Stimulated activated naive B cell treated with anti-CD40 and anti-IgM and Interleukin-4, amounts not matched to agents 10 μg/mL and 1 μg/mL and 100 μg/mL, for 72 hours (primary cell): ENCODE results near the gene TUBB.
A peak's percentile ranks its signal among the peaks of the same experiment; 100 is the strongest.

Experiments
- ATAC-seq, 2 donors: fragments of 150-1000 bp; cut with Tn5 transposase; replicated peaks; 2 replicates each; pipeline ENCODE4 v1.10.0; 2021; ENCODE audit warnings: moderate library complexity in 1 of 2
- DNase-seq: peaks from one replicate; pipeline ENCODE4 v3.0.0; 2021
- H3K27ac Mint-ChIP-seq: one replicate; pipeline ENCODE4 v1.8.0; 2022; ENCODE audit warnings: mild to moderate bottlenecking, mixed read lengths
- H3K27me3 Mint-ChIP-seq, 2 donors: one replicate each; pipeline ENCODE4 v1.8.0; 2022; ENCODE audit warnings: mixed read lengths in 2 of 2
- H3K36me3 Mint-ChIP-seq, 2 donors: one replicate each; pipeline ENCODE4 v1.8.0; 2022; ENCODE audit warnings: mixed read lengths in 2 of 2, mild to moderate bottlenecking in 1 of 2
- H3K4me1 Mint-ChIP-seq, 2 donors: one replicate each; pipeline ENCODE4 v1.8.0; 2022; ENCODE audit warnings: mixed read lengths in 2 of 2, mild to moderate bottlenecking in 1 of 2
- H3K4me3 Mint-ChIP-seq, 2 donors: one replicate each; pipeline ENCODE4 v1.8.0; 2022; ENCODE audit warnings: mild to moderate bottlenecking in 2 of 2, mixed read lengths in 2 of 2, moderate library complexity in 1 of 2
- H3K9me3 Mint-ChIP-seq, 2 donors: one replicate each; pipeline ENCODE4 v1.8.0; 2022; ENCODE audit warnings: mixed read lengths in 2 of 2, mild to moderate bottlenecking in 1 of 2

TUBB gene

GRCh38 chr6:30719791-30720737, at the start of gene TUBB:
Gene TUBB (plus strand): TSS chr6:30720352. CDS start chr6:30720507, 155 bp downstream.
- peak within 1 kb of the TSS; percentile 86 to 95 for H3K4me3 Mint-ChIP-seq
- H3K27me3 Mint-ChIP-seq = no peaks in the 10 kb centered on the region
- ATAC-seq (peak; percentile 66 to 68), DNase-seq (peak; percentile 90)
- H3K4me1 Mint-ChIP-seq = peaks cover 38 to 67% of the 10 kb centered on the region in 2 donors
- H3K9me3 Mint-ChIP-seq = peaks cover 0 to 2% of the 10 kb centered on the region in 2 donors
- H3K27ac Mint-ChIP-seq = peak within 1 kb of the TSS; percentile 93
- peaks cover 49 to 73% of the 10 kb centered on the region in 2 donors for H3K36me3 Mint-ChIP-seq

DNA sequence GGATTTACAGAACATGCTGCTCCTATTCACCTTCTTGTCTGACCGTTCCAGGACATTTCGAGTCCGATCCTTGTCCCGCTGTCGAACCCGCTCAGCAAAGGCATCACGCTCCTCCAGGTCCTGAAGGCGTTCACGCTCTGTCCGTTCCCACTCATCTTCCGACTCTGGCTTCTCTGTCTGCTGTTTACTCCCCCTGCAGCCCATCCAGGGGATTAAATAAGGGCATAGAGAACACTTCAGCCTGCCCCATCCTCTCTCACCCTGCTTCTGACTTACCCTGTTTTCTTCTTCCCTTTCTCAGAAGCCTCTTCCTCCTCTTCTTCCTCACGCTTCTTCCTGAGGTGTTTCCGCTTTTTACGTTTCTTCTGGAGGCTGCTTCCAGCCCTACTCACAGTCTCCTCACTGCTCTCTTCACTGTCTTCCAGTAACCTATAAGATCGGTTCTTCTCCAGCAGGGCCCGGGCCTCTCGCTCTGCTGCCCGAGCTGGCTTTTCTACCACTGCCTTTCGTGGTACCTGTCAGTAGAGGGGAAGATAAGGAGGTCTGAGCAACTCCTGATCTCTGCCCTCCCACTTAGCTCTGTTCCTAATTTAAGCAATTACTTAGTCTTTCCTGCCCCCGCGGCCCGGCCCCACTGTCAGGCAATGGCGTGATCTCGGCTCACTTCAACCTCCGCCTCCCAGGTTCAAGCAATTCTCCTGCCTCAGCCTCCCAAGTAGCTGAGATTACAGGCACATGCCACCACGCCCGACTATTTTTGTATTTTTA, 49.2 kb upstream of the TUBB start:
- Mint-ChIP-seq H3K27me3 (no peaks in the 10 kb centered on the region), H3K9me3 (no peaks in the 10 kb centered on the region), H3K27ac (peak overlapping the region; percentile 1), H3K4me3 (peak overlapping the region; percentile 86 to 91), H3K36me3 (peaks cover 17 to 26% of the 10 kb centered on the region in 2 donors), H3K4me1 (peaks cover 21 to 30% of the 10 kb centered on the region in 2 donors)
- no peak for ATAC-seq
- no peak for DNase-seq

GRCh38 chr6:30672445-30673253, 47.5 kb upstream of the TUBB start, which contains the start of gene DHX16:
Gene DHX16 (minus strand): TSS chr6:30673006. CDS start chr6:30672841, 165 bp downstream.
- H3K27me3 Mint-ChIP-seq = no peaks in the 10 kb centered on the region
- peak within 1 kb of the TSS; percentile 86 to 91 for H3K4me3 Mint-ChIP-seq
- no peaks in the 10 kb centered on the region for H3K9me3 Mint-ChIP-seq
- H3K36me3 Mint-ChIP-seq = peaks cover 23 to 31% of the 10 kb centered on the region in 2 donors
- H3K27ac Mint-ChIP-seq = peak within 1 kb of the TSS; percentile 52
- peaks cover 25 to 36% of the 10 kb centered on the region in 2 donors for H3K4me1 Mint-ChIP-seq
- peak; percentile 86 for ATAC-seq
- DNase-seq = peak; percentile 90

GRCh38 chr6:30676660-30677285, 43.4 kb upstream of the TUBB start:
- Mint-ChIP-seq H3K27me3 (no peaks in the 10 kb centered on the region), H3K4me1 (peaks cover 31 to 58% of the 10 kb centered on the region in 2 donors), H3K9me3 (no peaks in the 10 kb centered on the region), H3K27ac (peak overlapping the region; percentile 43), H3K4me3 (no peak overlapping the region), H3K36me3 (peaks cover 32 to 40% of the 10 kb centered on the region in 2 donors)
- ATAC-seq = no peak
- DNase-seq = no peak

- peak; percentile 79 for DNase-seq
- peak overlapping the region; percentile 88 for H3K27ac Mint-ChIP-seq
- peaks cover 54 to 64% of the 10 kb centered on the region in 2 donors for H3K36me3 Mint-ChIP-seq
- H3K4me1 Mint-ChIP-seq = peaks cover 35 to 58% of the 10 kb centered on the region in 2 donors
- peak; percentile 50 to 58 for ATAC-seq
- peak overlapping the region; percentile 89 to 99 for H3K4me3 Mint-ChIP-seq
- H3K9me3 Mint-ChIP-seq = no peaks in the 10 kb centered on the region
- no peaks in the 10 kb centered on the region for H3K27me3 Mint-ChIP-seq
These were observed 41.0 kb upstream of the TUBB start for GRCh38 chr6:30678964-30679726.

DNA sequence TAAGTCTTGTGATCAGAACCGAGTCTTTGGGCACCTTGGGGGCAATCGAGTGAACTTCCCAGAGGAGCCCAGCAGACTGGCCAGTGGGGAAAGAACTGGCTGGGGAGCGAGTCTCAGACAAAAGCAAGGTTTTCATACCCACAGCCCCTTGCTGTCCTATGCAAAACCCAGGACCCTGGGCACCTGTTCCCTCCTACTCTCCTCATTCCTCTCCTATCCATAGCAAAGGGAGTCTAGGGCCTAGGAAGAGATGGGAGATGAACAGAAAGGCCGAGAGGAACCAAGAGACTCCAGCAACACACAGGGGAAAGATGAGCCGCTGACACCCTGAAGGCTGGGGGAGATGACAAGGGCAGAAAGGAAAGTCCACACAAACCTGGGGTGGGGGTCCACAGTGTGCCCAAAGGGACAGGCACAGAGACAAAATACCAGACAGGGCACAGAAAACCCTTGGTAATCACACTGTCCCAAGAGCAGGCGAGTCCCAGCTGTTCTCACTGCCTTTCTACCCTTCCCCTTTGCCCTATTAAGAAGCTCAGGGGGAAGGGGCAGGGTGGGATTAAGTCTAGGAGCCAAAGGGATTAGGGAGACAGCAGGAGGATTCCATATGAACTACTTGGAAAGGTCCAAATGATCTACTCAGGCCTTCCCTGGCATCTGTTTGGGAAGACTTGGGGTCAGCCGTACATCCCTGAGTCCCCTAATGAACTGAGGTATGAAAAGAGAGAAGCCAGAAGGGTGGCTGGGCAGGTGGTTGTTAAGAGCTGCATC, 40.2 kb upstream of the TUBB start:
- ATAC-seq (no peak), DNase-seq (no peak)
- Mint-ChIP-seq H3K27ac (peak overlapping the region; percentile 47), H3K4me3 (peak overlapping the region; percentile 89 to 99), H3K27me3 (no peaks in the 10 kb centered on the region), H3K9me3 (no peaks in the 10 kb centered on the region), H3K36me3 (peaks cover 59 to 71% of the 10 kb centered on the region in 2 donors), H3K4me1 (peaks cover 37 to 60% of the 10 kb centered on the region in 2 donors)

- DNase-seq = no peak
- H3K4me3 Mint-ChIP-seq = peak overlapping the region; percentile 89 to 99
- peaks cover 64 to 77% of the 10 kb centered on the region in 2 donors for H3K36me3 Mint-ChIP-seq
- no peaks in the 10 kb centered on the region for H3K9me3 Mint-ChIP-seq
- H3K27me3 Mint-ChIP-seq = no peaks in the 10 kb centered on the region
- ATAC-seq = peak in 1 of 2 donors; percentile 0
- peak overlapping the region; percentile 92 for H3K27ac Mint-ChIP-seq
- peaks cover 37 to 65% of the 10 kb centered on the region in 2 donors for H3K4me1 Mint-ChIP-seq
These were observed 38.4 kb upstream of the TUBB start for GRCh38 chr6:30681766-30682142.

DNA sequence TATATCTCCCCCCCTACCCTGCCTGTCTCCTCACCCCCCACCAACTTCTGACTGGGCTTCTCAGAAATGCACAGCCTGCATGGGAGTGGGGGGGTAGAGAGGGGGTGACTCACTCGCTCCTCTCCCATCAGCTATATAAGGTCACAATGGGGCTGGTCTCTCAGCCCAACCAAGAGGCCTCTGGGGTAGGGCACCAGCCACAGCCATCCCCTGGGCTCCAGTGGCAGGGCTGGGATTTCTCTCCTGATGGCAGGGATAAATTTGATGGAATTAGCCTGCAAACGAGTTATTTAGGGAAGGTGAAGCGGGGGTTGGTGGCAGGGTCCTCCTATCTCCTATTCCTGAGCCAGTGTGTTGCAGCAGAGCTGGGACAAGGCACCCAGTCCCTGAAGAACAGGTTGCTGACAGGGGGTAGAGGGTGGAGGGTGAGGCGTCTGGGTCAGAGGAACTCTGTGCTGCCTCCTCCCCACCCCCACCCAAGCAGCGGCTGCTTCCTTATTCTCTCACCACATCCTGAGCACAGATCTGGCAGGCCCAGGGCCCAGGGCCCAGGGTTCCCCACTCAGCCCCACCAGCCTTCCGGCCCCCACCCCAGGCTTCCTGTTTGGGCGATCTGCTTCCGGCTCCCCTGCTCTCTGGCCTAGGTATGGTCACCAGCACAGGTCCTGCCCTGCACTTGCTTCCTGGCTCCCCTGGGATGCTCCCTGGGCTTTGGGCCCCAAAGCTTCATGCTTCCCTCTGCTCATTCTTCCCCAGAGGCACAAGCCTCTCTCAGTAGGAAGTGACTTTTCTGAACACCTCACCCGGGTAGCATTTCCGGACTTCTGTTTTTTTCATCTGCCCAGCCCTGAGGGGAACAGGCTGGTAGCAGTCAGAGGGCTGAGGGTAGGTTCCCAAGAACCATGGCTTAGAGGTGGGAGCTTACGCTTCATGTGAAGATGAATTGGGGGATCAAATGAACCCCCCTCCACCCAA, 37.7 kb upstream of the TUBB start:
- Mint-ChIP-seq H3K27me3 (no peaks in the 10 kb centered on the region), H3K9me3 (no peaks in the 10 kb centered on the region), H3K27ac (peak overlapping the region; percentile 92), H3K4me1 (peaks cover 37 to 62% of the 10 kb centered on the region in 2 donors), H3K4me3 (peak overlapping the region; percentile 89 to 99), H3K36me3 (peaks cover 60 to 73% of the 10 kb centered on the region in 2 donors)
- ATAC-seq (peak; percentile 67 to 70), DNase-seq (peak; percentile 83)

DNA sequence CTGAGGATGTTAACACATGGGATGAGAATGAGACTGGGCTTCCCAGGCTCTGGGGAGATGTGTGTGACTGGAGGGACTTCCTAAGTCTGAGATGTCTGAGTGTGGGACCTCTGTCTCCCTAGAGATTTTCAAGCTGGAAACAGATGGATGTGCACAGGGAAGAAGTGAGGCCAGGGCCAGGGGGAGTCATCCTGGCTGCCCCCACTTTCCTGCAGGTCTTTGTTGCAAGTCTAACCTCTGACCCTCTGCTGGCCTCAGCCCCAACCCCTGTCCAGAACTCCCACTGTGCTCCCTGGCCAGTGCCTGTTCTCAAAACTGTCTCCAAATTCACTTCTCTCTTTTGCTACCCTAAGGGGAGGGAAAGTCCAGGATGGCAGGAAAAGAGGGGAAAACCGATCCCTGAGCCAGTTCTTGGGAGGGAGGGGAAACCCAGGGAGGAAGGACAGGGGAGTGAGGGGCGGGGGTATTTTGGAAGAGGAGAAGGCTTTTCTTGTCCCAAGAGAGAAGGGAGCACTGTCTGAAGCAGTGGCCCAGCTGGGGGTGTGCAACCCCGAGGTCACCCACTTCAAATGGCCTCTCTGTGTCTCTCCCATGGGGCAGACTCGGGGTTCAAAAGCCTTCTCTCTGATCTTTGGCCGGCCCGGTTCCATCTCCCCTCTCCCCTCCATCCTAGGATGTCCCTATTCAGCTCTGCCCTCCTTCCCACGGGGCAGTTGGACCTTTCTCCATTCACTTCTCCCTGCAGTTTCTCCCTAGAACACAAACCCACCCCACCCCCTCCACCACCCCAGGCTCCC, 36.8 kb upstream of the TUBB start:
- DNase-seq = no peak
- H3K27ac Mint-ChIP-seq = peak overlapping the region; percentile 92
- H3K27me3 Mint-ChIP-seq = no peaks in the 10 kb centered on the region
- H3K4me3 Mint-ChIP-seq = peak overlapping the region; percentile 89 to 99
- peaks cover 45 to 72% of the 10 kb centered on the region in 2 donors for H3K4me1 Mint-ChIP-seq
- H3K36me3 Mint-ChIP-seq = peaks cover 60 to 78% of the 10 kb centered on the region in 2 donors
- no peaks in the 10 kb centered on the region for H3K9me3 Mint-ChIP-seq
- ATAC-seq = no peak

GRCh38 chr6:30683980-30684338, 36.2 kb upstream of the TUBB start:
- H3K27ac Mint-ChIP-seq = peak overlapping the region; percentile 92
- H3K4me3 Mint-ChIP-seq = peak overlapping the region; percentile 89 to 99
- DNase-seq (no peak), ATAC-seq (no peak)
- H3K27me3 Mint-ChIP-seq = no peaks in the 10 kb centered on the region
- no peaks in the 10 kb centered on the region for H3K9me3 Mint-ChIP-seq
- H3K36me3 Mint-ChIP-seq = peaks cover 57 to 78% of the 10 kb centered on the region in 2 donors
- H3K4me1 Mint-ChIP-seq = peaks cover 49 to 74% of the 10 kb centered on the region in 2 donors
